Stimulated activated CD4-positive, alpha-beta T cell treated with anti-CD3 and anti-CD28 coated beads, Interleukin-4, amount 100 ng/mL, for 1 hour (primary cell): ENCODE results near the gene NOTCH3.

Experiments
- DNase-seq: peaks from one replicate; pipeline ENCODE4 v3.0.0-alpha.2; 2020

Gene NOTCH3

DNA sequence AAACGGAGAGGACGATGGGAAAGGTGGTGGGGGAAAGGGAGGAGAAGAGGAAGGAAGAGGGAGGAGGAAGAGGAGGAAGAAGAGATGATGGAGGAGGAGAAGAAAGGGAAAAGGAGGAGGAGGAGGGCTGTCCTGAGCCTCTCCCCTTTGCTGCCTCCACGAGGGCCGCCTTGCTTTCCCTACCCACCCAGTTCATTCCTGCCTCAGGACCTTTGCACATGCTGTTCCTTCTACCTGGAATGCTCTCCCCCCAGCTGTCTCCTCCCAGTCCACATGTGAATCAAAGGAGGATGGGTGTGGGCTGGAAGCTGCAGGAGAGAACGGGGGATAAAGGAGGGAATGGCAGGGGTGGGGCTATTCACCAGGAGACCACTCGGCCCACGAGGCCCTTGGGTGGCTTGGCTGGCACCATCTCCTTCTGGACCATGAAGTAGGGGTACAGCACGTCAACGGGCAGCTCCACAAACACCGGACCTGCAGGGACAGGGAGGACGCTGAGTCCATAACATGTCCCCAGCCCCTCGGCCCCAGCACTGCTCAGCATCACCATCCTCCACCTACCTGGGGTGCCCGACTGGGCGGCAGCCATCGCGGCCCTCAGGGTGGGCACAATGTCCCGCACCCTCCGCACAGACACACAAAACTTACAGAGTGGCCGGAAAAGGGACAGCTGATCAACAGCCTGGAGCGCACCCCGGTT lies 78.3 kb downstream of the NOTCH3 start:
- no peak for DNase-seq

DNA sequence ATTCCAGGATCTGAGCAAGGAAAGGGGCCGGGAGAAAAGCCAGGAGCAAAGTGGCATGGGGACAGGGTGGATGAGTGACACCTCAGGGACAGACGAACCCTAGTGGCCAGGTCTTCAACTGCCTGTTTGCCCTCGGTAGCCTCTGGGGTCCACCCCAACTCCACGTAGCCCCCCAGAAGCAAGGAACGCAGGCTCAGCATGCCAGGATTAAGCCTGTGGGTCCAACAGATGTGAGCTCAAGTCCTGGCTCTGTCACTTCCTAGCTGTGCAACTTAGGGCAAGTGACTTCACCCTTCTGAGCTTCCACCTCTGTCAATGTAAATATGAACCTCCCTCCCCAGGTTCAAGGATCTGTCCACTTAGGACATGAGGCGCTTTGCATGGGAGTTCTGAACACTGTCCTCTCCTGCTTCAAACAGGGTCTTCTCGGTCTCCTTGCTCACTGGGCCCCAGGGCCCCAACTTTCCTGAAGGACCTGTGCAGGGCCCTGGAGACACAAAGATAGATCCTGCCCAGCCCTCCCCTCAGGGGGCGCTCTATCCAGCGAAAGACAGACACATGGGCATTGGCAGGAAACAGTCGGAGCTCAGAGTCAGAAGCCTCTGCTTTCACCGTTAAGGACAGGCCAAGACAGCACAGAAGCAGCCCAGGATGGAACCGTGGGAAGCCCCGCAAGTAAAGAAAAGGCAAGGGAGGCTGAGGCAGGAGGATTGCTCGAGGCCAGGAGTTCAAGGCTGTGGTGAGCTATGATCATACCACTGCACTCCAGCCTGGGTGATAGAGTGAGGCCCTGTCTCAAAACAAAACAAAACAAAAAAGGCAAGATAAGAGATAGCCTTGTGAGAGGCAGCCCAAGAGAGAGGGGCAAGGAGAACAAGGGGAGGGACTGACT lies 80.4 kb downstream of the NOTCH3 start:
- no peak for DNase-seq

DNA sequence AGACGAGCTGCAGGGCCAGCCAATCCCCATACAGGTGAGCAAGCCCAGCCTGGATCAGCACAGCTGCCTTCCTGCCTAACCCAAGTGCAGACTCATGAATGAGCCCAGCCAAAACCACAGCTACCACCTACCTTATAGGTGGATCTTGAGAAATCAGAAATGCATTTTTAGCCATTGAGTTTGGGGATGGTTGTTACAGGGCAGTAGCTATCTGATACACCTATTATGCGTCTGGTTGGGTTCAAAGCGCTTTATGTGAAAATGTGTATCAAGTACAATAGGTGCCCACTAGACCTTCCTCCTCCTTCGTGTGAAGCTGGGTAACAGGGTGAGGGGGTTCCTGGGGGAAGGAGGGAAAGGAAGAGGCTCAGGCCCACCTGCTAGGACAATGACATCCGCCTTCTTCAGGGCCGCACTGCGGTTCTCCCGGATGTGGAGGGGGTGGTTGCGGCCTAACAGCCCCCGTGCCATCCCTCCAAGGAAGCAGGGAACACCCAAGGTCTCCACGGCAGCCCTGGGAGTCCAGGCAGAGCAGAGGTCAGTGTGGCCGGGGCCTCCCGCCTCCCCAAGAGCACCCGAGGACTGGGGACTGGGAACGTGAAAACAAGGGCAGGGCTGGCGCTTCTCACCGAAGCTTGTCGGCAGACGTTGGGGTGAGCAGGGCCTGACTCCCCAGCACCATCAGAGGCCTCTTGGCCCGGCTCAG lies 81.9 kb downstream of the NOTCH3 start:
- DNase-seq, result no peak

DNA sequence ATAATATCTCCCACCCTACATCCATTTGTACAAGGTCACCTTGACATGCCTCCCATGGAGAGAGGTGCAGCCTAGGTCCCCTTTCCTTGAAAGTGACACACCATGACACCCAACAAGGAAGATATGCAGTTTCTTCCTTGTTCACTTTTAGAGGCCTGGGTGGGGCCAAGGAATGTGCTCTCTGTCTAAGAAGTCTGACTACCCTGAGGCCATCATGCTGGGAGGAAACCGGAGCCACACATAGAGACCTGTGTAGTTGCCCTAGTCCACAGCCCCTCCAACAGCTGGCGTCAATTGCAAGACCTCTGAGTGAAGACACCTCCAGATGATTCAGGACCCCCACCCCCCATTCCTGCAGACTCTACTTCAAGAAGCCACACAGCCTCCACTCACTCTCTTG lies 82.5 kb downstream of the NOTCH3 start:
- DNase-seq, result no peak

DNA sequence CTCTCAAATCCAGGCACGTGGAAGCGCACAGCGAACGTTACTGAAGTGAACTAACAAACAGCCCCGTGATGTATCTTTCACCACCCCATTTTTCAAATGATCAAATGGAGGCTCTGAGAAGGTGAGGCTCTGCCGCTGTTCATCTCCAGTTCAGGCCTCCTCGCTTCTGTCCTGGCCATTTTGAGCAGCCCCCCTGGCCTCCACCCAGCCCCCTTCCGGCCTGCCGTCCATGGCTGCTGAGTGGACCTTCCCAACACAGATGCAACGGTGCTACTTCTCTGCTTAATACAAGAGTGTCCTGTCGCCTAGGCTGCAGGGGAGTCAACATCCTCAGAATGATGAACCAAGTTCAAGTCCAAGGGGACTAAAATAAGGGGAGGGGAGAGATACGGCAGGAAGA lies 83.9 kb downstream of the NOTCH3 start:
- DNase-seq, result no peak

DNA sequence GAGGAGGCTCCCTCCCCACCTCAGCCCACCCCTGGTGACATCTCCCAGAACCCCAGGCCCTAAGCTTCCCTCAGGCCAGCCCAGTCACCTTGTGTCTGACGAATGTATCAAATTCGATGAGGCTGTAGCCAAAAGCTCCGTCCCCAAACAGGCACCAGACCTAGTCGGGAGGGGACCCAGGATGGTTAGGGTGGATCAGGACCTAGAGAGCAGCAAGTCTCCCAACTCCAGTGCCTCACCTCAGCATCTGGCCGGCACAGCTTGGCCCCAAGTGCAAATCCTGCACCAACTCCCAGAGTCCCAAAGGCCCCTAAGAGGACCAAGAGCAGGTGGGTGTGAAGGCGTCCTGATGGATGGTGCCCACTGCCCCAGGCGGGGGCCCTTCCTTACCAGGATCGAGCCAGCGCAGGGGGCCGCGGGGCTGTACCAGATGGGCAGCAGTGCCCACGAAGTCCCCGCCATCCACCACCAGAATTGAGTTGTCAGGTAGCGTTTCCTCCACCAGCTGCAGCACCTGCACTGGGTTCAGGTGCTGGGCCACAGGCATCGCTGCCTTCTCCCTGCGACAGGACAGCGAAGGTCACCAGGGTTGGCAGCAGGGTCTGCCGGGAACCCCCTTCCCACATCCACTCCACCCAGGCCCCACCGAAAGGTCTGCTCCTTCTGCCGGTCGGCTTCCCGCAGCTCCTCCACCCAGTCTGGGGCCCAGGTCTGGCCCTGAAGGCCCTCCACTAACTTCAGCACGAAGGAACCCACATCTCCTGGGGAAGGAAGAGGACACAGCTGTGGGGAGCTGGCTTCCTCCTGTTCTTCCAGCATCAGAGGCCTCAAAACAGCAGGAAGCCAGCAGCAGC lies 84.8 kb downstream of the NOTCH3 start:
- no peak for DNase-seq

DNA sequence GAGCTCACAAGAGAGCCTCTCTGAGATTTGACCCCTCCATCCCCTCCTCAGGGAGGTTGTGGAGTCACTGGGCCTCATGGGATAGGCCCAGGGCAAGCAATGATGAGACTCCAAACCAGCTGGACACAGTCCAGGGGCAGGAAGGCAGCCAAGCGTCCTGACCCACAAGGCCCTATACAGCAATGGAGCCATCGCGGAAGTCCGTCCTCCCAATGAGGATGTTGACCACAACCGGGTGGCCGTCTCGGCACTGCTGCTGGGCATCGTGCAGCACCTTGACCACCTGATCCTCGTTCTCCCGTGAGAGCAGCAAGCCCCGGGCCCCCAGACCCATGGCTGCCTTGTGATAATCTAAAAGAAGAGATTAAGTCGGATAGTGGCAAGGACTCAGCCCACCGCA lies 85.7 kb downstream of the NOTCH3 start:
- no peak for DNase-seq

DNA sequence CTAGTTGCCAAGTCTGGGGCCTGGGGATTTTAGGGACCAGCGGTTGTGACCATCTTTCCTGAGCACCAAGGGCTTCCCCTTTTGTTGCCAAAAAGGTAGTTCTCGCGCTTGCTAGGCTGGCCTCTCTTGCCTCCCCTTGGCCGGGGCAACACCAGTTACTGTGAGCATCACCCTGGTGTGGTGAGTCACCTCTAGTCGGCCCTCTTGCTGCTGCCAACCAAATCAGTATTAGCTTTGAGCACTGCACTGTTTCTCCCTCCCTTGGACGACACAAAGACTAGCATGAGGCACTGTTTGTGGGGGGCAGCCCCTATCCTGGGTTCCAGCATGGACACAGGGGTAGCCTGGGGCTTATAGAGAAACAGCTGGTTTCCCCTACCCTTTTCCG lies 86.6 kb downstream of the NOTCH3 start:
- no peak for DNase-seq

DNA sequence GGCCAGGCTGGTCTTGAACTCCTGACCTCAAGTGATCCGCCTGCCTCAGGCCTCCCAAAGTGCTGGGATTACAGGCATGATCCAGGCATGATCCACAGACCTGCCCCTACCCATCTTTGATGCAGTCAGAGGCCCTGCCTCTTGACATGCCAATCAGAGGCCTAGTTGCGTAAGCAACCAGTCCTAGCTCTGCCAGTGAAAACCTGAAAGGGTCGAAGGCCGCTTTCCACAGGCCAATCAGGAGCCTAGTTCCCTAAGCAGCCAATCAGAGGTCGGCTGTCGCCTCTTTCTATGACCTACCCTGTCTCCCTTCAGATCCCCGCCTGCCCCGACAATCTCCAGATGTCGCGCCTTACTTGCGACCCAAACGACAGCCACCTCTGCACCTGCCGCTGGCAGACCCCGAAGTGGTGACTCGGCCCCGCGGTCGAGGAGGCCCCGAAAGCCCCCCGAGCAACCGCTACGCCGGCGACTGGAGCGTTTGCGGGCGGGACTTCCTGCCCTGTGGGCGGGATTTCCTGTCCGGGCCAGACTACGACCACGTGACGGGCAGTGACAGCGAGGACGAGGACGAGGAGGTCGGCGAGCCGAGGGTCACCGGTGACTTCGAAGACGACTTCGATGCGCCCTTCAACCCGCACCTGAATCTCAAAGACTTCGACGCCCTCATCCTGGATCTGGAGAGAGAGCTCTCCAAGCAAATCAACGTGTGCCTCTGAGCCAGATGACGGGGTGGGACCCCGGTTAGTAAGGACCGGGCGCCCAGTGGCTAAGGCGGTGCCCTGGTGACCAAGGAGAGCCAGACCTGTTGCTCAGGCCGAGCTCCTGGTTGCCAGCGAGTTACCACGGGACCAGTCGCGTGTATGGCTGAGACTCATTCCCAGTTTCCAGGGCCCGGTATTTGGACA lies 87.3 kb downstream of the NOTCH3 start:
- DNase-seq, result no peak

DNA sequence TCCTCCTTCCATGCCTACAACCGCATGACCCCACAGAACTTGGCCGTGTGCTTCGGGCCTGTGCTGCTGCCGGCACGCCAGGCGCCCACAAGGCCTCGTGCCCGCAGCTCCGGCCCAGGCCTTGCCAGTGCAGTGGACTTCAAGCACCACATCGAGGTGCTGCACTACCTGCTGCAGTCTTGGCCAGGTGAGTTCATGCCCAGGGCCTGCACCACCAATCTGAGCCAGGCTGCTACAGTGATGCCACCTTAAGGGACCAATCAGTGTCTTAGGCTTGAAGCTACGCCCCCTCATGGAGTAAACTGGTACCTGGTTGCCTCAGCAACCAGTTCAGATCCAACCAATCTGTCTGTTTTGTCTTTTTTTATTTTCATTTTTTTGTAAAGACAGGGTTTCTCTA lies 88.4 kb downstream of the NOTCH3 start:
- no peak for DNase-seq

DNA sequence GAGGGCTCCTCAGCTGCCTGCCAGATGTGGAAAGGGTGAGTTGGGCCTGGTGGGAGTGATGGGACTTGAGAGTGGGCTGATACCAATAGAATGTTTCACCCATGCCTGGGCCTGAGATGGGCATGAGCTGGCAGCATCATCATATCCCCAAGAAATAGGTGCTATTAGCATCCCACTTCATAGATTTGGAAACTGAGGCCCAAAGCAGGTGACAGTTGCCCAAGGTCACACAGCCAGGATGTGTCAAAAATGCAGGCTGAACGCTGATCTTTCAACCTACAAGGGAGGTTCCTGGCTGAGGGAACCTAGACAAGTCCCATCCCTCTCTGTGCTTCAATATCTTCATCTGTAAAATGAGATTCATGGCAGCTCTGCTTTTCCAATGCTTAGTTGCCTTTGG lies 89.0 kb downstream of the NOTCH3 start:
- no peak for DNase-seq

DNA sequence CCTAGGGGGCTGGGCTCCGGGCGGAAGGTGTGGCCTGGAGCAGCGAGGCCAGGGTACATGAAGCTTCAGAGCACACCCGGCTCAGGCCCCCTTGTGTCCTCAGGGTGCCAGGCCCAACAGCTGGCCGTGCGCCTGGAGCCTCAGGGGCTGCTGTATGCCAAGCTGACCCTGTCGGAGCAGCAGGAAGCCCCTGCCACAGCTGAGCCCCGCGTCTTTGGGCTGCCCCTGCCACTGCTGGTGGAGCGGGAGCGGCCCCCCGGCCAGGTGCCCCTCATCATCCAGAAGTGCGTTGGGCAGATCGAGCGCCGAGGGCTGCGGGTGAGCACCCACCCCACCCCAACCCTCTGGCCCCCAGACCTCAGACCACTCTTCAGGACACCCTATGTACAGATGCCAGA lies 90.4 kb downstream of the NOTCH3 start:
- no peak for DNase-seq

DNA sequence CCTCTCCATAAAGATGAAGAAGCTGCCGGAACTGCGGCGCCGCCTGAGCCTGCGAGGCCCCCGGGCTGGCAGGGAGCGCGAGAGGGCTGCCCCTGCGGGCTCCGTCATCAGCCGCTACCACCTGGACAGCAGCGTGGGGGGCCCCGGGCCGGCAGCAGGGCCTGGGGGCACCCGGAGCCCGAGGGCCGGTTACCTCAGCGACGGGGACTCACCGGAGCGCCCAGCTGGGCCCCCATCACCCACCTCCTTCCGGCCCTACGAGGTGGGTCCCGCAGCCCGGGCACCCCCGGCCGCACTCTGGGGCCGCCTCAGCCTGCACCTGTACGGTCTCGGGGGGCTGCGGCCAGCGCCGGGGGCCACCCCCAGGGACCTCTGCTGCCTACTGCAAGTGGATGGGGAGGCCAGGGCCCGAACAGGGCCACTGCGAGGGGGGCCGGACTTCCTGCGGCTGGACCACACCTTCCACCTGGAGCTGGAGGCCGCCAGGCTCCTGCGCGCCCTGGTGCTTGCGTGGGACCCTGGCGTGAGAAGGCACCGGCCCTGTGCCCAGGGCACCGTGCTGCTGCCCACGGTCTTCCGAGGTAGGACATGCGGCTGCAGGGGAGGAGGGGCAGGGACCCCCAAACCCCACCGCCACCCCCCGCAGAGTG lies 90.9 kb downstream of the NOTCH3 start:
- DNase-seq, result no peak
